GM23338 (cell line): Measurements from ENCODE around the gene PARD6A. TPM values are rescaled to one million over a fixed set of nuclear protein-coding genes. Genes with fewer than 3 reads are reported as not detected.

Experiments used
- ATAC-seq: fragments of 200-7000 bp; cut with Tn5 transposase; 3 replicates; pipeline ENCODE4 v1.9.1; 2020
- DNase-seq: peaks from one replicate; pipeline ENCODE4 v3.0.0-alpha.2; 2015; ENCODE audit warnings: low spot score
- H2AFZ ChIP-seq: fragments of 200-600 bp; sonication (generic); 2 replicates; pipeline ENCODE4 v1.8.0; 2016; ENCODE audit warnings: antibody characterized with exemption, mild to moderate bottlenecking, moderate library complexity
- H3F3A ChIP-seq: fragments of 200-600 bp; sonication (generic); replicated peaks from 2 replicates; pipeline ENCODE4 v1.8.0; 2017; ENCODE audit warnings: antibody characterized with exemption, mixed run types, low read depth
- H3K27ac ChIP-seq: fragments of 200-600 bp; sonication (generic); 2 replicates; pipeline ENCODE4 v1.6.1; 2016; ENCODE audit warnings: low read depth
- H3K27me3 ChIP-seq: fragments of 200-600 bp; sonication (generic); 2 replicates; pipeline ENCODE4 v1.8.0; 2016; ENCODE audit warnings: mild to moderate bottlenecking, mixed run types, moderate library complexity; ENCODE audit not compliant: insufficient read depth
- H3K36me3 ChIP-seq: fragments of 200-600 bp; sonication (generic); 2 replicates; pipeline ENCODE4 v1.8.0; 2016; ENCODE audit warnings: mild to moderate bottlenecking; ENCODE audit not compliant: insufficient read depth
- H3K4me1 ChIP-seq: fragments of 200-600 bp; sonication (generic); 2 replicates; pipeline ENCODE4 v1.8.0; 2016; ENCODE audit warnings: mild to moderate bottlenecking, moderate library complexity; ENCODE audit not compliant: insufficient read depth
- H3K4me2 ChIP-seq: fragments of 200-600 bp; sonication (generic); 2 replicates; pipeline ENCODE4 v1.7.1; 2017; ENCODE audit warnings: mixed run types
- H3K4me3 ChIP-seq: fragments of 200-600 bp; sonication (generic); 2 replicates; pipeline ENCODE4 v1.6.1; 2016; ENCODE audit warnings: mixed run types
- H3K79me2 ChIP-seq: fragments of 200-600 bp; sonication (generic); replicated peaks from 2 replicates; pipeline ENCODE4 v1.8.0; 2017; ENCODE audit warnings: mild to moderate bottlenecking; ENCODE audit not compliant: insufficient read depth
- H3K9me2 ChIP-seq: fragments of 200-600 bp; sonication (generic); 2 replicates; pipeline ENCODE4 v1.8.0; 2017; ENCODE audit not compliant: insufficient read depth
- H4K20me1 ChIP-seq: fragments of 200-600 bp; sonication (generic); replicated peaks from 2 replicates; pipeline ENCODE4 v1.8.0; 2017; ENCODE audit warnings: mild to moderate bottlenecking; ENCODE audit not compliant: insufficient read depth
- H3K27ac Mint-ChIP-seq: 2 replicates; pipeline ENCODE4 v1.8.0; 2020; ENCODE audit warnings: inconsistent platforms, mild to moderate bottlenecking, moderate library complexity, mixed read lengths
- H3K27me3 Mint-ChIP-seq: 3 replicates; pipeline ENCODE4 v1.8.0; 2022; ENCODE audit warnings: low read depth, mild to moderate bottlenecking, moderate library complexity, mixed read lengths, inconsistent platforms; ENCODE audit not compliant: insufficient read depth, poor library complexity
- H3K36me3 Mint-ChIP-seq: 3 replicates; pipeline ENCODE4 v1.8.0; 2021; ENCODE audit warnings: low read depth, mild to moderate bottlenecking, inconsistent platforms, moderate library complexity, mixed read lengths
- H3K4me1 Mint-ChIP-seq: 3 replicates; pipeline ENCODE4 v1.8.0; 2020; ENCODE audit warnings: mild to moderate bottlenecking, inconsistent platforms, mixed read lengths
- H3K4me3 Mint-ChIP-seq: 3 replicates; pipeline ENCODE4 v1.8.0; 2021; ENCODE audit warnings: moderate library complexity, mild to moderate bottlenecking, inconsistent platforms, mixed read lengths
- H3K9me3 Mint-ChIP-seq: 3 replicates; pipeline ENCODE4 v1.8.0; 2020; ENCODE audit warnings: moderate library complexity, mild to moderate bottlenecking, inconsistent platforms, mixed read lengths
- CREB1 ChIP-seq: fragments of 250-450 bp; sonication (Bioruptor Pico); IDR thresholded peaks from 2 replicates; pipeline ENCODE4 v1.5.0; 2020; ENCODE audit warnings: low read depth, mild to moderate bottlenecking, moderate library complexity
- EZH2 ChIP-seq: fragments of 200-600 bp; sonication (generic); IDR thresholded peaks from one replicate; pipeline ENCODE4 v1.8.0; 2017; ENCODE audit warnings: antibody characterized with exemption, mild to moderate bottlenecking, low read depth; ENCODE audit not compliant: unreplicated experiment
- EZH2phosphoT487 ChIP-seq: fragments of 200-600 bp; sonication (generic); IDR thresholded peaks from one replicate; pipeline ENCODE4 v1.8.1; 2018; ENCODE audit warnings: antibody characterized with exemption; ENCODE audit not compliant: unreplicated experiment
- JUNB ChIP-seq: IDR thresholded peaks from one replicate; pipeline ENCODE4 v1.6.1; 2016; ENCODE audit warnings: antibody characterized with exemption; ENCODE audit not compliant: unreplicated experiment
- POLR2AphosphoS5 ChIP-seq: IDR thresholded peaks from 2 replicates; pipeline ENCODE4 v1.6.1; 2016; ENCODE audit warnings: antibody characterized with exemption, low read depth
- STAT1 ChIP-seq: IDR thresholded peaks from one replicate; pipeline ENCODE4 v1.6.1; 2016; ENCODE audit warnings: antibody characterized with exemption; ENCODE audit not compliant: unreplicated experiment
- ZNF114 ChIP-seq: fragments of 250-450 bp; sonication (Bioruptor Pico); IDR thresholded peaks from 2 replicates; pipeline ENCODE4 v1.5.0; 2020; ENCODE audit warnings: mild to moderate bottlenecking, moderate library complexity
- ZNF331 ChIP-seq: fragments of 250-450 bp; sonication (Bioruptor Pico); IDR thresholded peaks from 2 replicates; pipeline ENCODE4 v1.5.0; 2020; ENCODE audit warnings: low read depth, mild to moderate bottlenecking, moderate library complexity
- ZNF462 ChIP-seq: fragments of 250-450 bp; sonication (Bioruptor Pico); IDR thresholded peaks from 2 replicates; pipeline ENCODE4 v1.5.0; 2020; ENCODE audit warnings: mild to moderate bottlenecking, moderate library complexity
- polyA plus RNA-seq: library from polyadenylated mRNA; unstranded; fragments of >200 nt; fragmentation: Nextera tagmentation; extraction: Ambion mirVana; gene quantifications from 2 replicates; pipeline ENCODE4 v1.2.1, GENCODE V29; 2016
- total RNA-seq: library from RNA; depleted of rRNA; stranded (reverse); fragments of >200 nt; shearing (Covaris generic); gene quantifications from 2 replicates; pipeline ENCODE4 v1.2.3, GENCODE V29; 2014
- TF ChIP-seq, protein P1 (sequence below): IDR thresholded peaks from 2 replicates; pipeline ENCODE4 v1.6.1; 2016; ENCODE audit warnings: antibody characterized with exemption
- TF ChIP-seq, protein P2 (sequence below), 2 experiments: fragments of 200-600 bp in 1 of 2; sonication (generic) in 1 of 2; conservative IDR thresholded peaks; 2 replicates each; pipeline versions ENCODE4 v1.5.1 to v1.6.1; 2016 to 2017; ENCODE audit warnings: antibody characterized with exemption in 2 of 2, low read depth in 2 of 2, mild to moderate bottlenecking in 2 of 2, moderate library complexity in 1 of 2
- TF ChIP-seq, protein P3 (sequence below): IDR thresholded peaks from one replicate; pipeline ENCODE4 v1.6.1; 2018; ENCODE audit warnings: antibody characterized with exemption; ENCODE audit not compliant: unreplicated experiment

The PARD6A gene
- total and polyA plus RNA-seq, 2 experiments from 2014 or later = 11.1 to 15.7 TPM

GRCh38 chr16:67707210-67707609 lies 46.5 kb downstream of the PARD6A start:
- DNase-seq (no peak), ATAC-seq (no peak)
- Histone ChIP-seq H3K4me3 (no peak overlapping the region), H3F3A (peaks cover 8% of the 10 kb centered on the region; the same call in 1 of the 2 replicates), H3K27me3 (no peaks in the 10 kb centered on the region), H3K4me1 (peaks cover 22% of the 10 kb centered on the region), H3K4me2 (no peak overlapping the region), H3K36me3 (no peaks in the 10 kb centered on the region), H3K79me2 (peaks cover 96% of the 10 kb centered on the region), H3K9me2 (no peaks in the 10 kb centered on the region), H3K27ac (no peak overlapping the region), H2AFZ (no peak overlapping the region), H4K20me1 (peaks cover 10% of the 10 kb centered on the region; the same call in 1 of the 2 replicates)
- peaks cover 3% of the 10 kb centered on the region for H3K27me3 Mint-ChIP-seq
- no peaks in the 10 kb centered on the region; the same call in 2 of the 3 replicates for H3K36me3 Mint-ChIP-seq
- H3K4me1 Mint-ChIP-seq = peaks cover 20% of the 10 kb centered on the region
- H3K27ac Mint-ChIP-seq = no peak overlapping the region
- TF ChIP-seq CREB1 (CRISPR knock-in tag) = no peak
- no peak for TF ChIP-seq ZNF462 (CRISPR knock-in tag)
- TF ChIP-seq ZNF114 (CRISPR knock-in tag) = no peak
- TF ChIP-seq JUNB = no peak
- TF ChIP-seq EZH2phosphoT487 = no peak
- TF ChIP-seq POLR2AphosphoS5 = no peak
- TF ChIP-seq, protein P1, sequence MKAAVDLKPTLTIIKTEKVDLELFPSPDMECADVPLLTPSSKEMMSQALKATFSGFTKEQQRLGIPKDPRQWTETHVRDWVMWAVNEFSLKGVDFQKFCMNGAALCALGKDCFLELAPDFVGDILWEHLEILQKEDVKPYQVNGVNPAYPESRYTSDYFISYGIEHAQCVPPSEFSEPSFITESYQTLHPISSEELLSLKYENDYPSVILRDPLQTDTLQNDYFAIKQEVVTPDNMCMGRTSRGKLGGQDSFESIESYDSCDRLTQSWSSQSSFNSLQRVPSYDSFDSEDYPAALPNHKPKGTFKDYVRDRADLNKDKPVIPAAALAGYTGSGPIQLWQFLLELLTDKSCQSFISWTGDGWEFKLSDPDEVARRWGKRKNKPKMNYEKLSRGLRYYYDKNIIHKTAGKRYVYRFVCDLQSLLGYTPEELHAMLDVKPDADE = no peak
- no peak for TF ChIP-seq STAT1
- no peak for TF ChIP-seq EZH2
- TF ChIP-seq, protein P2, sequence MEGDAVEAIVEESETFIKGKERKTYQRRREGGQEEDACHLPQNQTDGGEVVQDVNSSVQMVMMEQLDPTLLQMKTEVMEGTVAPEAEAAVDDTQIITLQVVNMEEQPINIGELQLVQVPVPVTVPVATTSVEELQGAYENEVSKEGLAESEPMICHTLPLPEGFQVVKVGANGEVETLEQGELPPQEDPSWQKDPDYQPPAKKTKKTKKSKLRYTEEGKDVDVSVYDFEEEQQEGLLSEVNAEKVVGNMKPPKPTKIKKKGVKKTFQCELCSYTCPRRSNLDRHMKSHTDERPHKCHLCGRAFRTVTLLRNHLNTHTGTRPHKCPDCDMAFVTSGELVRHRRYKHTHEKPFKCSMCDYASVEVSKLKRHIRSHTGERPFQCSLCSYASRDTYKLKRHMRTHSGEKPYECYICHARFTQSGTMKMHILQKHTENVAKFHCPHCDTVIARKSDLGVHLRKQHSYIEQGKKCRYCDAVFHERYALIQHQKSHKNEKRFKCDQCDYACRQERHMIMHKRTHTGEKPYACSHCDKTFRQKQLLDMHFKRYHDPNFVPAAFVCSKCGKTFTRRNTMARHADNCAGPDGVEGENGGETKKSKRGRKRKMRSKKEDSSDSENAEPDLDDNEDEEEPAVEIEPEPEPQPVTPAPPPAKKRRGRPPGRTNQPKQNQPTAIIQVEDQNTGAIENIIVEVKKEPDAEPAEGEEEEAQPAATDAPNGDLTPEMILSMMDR (conservative IDR thresholded peaks at IDR 0.05; ENCODE audit: low read depth in 2 of 2) = no peak
- TF ChIP-seq, protein P3, sequence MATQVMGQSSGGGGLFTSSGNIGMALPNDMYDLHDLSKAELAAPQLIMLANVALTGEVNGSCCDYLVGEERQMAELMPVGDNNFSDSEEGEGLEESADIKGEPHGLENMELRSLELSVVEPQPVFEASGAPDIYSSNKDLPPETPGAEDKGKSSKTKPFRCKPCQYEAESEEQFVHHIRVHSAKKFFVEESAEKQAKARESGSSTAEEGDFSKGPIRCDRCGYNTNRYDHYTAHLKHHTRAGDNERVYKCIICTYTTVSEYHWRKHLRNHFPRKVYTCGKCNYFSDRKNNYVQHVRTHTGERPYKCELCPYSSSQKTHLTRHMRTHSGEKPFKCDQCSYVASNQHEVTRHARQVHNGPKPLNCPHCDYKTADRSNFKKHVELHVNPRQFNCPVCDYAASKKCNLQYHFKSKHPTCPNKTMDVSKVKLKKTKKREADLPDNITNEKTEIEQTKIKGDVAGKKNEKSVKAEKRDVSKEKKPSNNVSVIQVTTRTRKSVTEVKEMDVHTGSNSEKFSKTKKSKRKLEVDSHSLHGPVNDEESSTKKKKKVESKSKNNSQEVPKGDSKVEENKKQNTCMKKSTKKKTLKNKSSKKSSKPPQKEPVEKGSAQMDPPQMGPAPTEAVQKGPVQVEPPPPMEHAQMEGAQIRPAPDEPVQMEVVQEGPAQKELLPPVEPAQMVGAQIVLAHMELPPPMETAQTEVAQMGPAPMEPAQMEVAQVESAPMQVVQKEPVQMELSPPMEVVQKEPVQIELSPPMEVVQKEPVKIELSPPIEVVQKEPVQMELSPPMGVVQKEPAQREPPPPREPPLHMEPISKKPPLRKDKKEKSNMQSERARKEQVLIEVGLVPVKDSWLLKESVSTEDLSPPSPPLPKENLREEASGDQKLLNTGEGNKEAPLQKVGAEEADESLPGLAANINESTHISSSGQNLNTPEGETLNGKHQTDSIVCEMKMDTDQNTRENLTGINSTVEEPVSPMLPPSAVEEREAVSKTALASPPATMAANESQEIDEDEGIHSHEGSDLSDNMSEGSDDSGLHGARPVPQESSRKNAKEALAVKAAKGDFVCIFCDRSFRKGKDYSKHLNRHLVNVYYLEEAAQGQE = no peak
- TF ChIP-seq ZNF331 (CRISPR knock-in tag) = no peak
- H3K9me3 Mint-ChIP-seq = no peaks in the 10 kb centered on the region
- no peak overlapping the region for H3K4me3 Mint-ChIP-seq
